ENCODE measurements around the gene LIN9.
"Not testable (repeated sequence)": the region's sequence is repeated elsewhere in the genome, so short reads cannot be mapped to it uniquely, and the experiment has no call there.

Gene LIN9

GRCh38 chr1:226308723-226309397 is at the start of gene LIN9:
Gene LIN9, minus strand, starts transcription at chr1:226309164. Its CDS starts 25 bp downstream, at chr1:226309139.
- FAIRE-seq, result no peak

GRCh38 chr1:226357416-226357815 is 48.5 kb upstream of the LIN9 start:
- no peak for FAIRE-seq

GRCh38 chr1:226355669-226356551 is 46.9 kb upstream of the LIN9 start:
- no peak for FAIRE-seq

- FAIRE-seq, result no peak
Observed at GRCh38 chr1:226355016-226355415, 46.1 kb upstream of the LIN9 start.

- no peak for FAIRE-seq
Observed at GRCh38 chr1:226353698-226354525, 44.9 kb upstream of the LIN9 start.

- FAIRE-seq, result no peak
Observed at GRCh38 chr1:226351709-226352108, 42.7 kb upstream of the LIN9 start.

- FAIRE-seq, result no peak
Observed at GRCh38 chr1:226350519-226350865, 41.5 kb upstream of the LIN9 start.

- FAIRE-seq, result no peak
Observed at GRCh38 chr1:226349801-226350518, 41.0 kb upstream of the LIN9 start.

GRCh38 chr1:226349081-226349480 is 40.1 kb upstream of the LIN9 start:
- FAIRE-seq, result no peak

- no peak for FAIRE-seq
Observed at GRCh38 chr1:226344441-226345259, 35.7 kb upstream of the LIN9 start.

GRCh38 chr1:226342656-226343055 is 33.7 kb upstream of the LIN9 start:
- no peak for FAIRE-seq

GRCh38 chr1:226340111-226340510 is 31.1 kb upstream of the LIN9 start:
- not testable (repeated sequence) for FAIRE-seq

GRCh38 chr1:226337276-226337875 is 28.4 kb upstream of the LIN9 start:
- FAIRE-seq, result no peak

- no peak for FAIRE-seq
Observed at GRCh38 chr1:226335661-226336060, 26.7 kb upstream of the LIN9 start.

- no peak for FAIRE-seq
Observed at GRCh38 chr1:226332947-226333346, 24.0 kb upstream of the LIN9 start.

- FAIRE-seq, result no peak
Observed at GRCh38 chr1:226329237-226329636, 20.3 kb upstream of the LIN9 start.

GRCh38 chr1:226327761-226328162 is 18.8 kb upstream of the LIN9 start:
- FAIRE-seq, result no peak

- no peak for FAIRE-seq
Observed at GRCh38 chr1:226325178-226325577, 16.2 kb upstream of the LIN9 start.

GRCh38 chr1:226324479-226324878 is 15.5 kb upstream of the LIN9 start:
- FAIRE-seq, result no peak

- no peak for FAIRE-seq
Observed at GRCh38 chr1:226322986-226323385, 14.0 kb upstream of the LIN9 start.

- FAIRE-seq, result no peak
Observed at GRCh38 chr1:226320930-226321329, 12.0 kb upstream of the LIN9 start.
